HUDEP-2 (cell line): Measurements from ENCODE around the gene FHIT.

Experiments used
- DNase-seq, 76 experiments: peaks; one replicate each; lab custom pipeline; 2025; ENCODE audit not compliant: unreplicated experiment in 76 of 76; lab: John Stamatoyannopoulos, UW

Gene FHIT

DNA sequence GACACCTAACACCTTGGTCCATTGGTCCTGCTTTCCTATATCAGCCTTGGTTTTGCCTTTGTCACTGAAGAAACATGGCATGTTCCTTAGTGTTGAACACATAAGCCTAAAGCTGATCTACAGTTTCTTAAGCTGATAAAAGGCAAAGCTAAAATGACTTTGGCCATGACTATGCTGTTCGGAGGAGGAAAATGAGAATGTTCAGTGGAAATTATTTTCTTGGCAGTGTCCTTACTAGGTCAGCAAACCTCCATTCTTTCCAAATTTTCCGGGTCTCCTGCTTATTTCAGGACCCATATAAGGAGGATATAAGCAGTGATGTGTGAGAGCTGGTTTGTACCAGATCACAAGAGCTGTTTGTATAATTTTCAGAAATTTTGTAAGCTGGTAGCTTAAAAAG lies 1368.5 kb downstream of the FHIT start:
- DNase-seq = no peak

DNA sequence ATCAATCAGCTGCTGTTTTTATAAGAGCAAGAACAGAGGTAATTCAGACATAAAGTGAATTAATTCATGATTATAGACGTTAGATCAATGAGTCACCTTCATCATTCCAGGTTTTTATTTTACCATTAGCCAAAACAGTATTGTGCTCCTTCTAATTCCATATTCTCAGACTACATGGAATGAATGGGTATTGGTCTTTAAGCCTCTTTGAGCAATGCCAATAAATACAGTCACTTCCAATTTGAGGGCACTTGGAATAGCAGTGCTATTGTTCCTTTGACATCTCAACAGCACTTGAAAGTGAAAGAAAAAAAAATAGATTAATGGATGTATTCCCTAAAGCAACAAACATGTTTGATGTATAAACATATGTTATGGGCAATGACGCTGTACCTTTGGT lies 1370.5 kb downstream of the FHIT start:
- DNase-seq = no peak

DNA sequence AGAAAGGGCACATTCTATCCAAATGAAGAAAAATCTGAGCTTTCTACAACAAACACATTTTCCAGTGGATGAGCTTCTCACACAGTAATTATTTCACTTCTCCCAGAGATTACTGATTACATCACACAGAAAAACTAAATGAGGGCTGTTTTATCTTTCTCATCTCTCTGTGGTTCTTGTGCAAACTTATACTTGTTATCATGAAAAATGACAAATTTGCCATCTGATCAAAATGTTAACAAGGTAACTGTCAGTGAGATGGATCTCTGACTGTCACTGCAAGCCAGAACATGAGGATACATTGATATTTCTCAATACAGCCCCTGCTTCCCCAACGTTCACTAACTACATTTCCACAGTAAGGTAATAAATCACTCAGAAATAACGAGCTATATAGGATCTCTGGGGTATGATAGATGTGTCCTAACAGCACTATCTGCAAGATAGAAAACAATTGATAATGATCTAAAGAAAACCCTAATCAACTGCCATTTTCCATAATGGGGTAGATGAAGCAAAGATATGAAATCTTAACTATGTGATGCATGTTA lies 1372.1 kb downstream of the FHIT start:
- DNase-seq = no peak

DNA sequence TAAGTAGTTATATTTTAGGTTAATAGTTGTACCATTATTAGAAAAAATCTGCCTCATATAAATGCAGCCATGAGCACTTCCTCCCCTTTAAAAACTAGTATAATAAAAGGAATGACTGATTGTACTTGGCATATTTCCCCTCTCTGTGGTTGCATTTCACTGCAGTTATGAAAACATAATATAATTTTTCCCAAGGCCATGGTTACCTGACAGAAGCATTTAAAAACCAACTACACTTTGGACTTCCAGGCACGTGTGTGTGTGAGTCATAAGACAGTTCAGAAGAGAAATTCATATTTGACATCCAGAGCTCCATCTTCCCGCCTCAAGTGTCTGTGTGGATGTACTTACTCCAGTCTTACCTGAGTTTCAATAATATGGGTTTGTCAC lies 1373.2 kb downstream of the FHIT start:
- DNase-seq = no peak

DNA sequence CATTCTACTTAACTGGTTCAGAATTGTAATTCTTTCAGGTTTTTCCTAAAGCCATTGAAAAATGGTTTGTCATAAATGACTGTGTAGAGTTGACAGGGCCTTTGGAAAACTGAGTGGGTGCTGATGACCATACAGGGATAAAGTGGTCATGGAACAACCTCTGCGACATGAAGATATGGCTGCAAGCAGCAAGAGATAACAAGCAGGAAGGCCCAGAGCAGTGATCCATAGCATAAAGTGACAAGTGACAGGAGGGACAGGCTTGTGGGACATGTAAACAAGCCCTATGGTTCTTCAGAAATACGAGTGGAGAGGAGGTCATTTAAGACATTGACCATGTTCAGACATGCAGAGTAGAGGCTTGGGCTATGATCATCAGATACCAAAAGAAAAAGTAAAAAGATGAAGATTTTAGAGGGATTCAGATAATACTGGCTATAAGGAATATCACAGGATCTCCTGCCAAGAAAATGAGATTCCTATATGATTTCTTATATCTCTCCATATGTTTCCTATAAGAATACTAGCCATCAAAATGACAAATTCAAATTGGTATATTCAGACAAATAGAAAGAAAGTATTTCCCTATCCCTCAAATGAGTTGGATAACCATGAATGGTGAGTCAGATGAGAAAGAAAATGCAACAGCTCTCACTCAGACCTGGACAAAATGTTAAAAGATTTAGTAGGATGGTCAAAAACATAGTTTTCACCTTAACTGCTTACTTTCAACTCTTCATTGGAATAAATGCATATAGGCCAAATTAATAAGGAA lies 1373.8 kb downstream of the FHIT start:
- DNase-seq = peak in 2 of 76 experiments; percentile 3 to 5

DNA sequence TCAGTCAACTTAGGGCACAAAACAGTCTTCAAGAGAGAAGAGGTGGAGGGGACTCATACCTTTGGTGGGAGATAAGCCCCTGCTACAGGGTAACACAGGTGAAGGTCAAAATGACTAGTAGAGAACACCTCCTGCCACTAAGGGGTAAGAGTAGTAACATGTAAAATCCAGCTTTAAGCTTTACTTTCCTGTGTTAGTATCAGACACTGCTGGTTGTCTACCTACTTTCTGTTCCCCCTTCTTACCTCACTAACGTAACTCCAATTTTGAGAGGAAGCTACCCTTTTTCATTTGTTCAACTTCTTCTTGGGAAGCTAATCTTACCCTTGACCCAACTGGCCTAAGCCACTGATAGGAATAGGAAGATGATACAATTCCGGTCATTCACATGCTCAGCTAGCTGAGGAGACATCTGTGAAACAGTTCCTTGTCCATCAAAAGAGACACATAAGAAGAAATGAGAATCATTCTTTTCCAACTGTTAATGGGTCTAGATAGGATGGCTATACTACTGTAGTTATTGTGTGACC lies 1374.7 kb downstream of the FHIT start:
- no peak for DNase-seq

DNA sequence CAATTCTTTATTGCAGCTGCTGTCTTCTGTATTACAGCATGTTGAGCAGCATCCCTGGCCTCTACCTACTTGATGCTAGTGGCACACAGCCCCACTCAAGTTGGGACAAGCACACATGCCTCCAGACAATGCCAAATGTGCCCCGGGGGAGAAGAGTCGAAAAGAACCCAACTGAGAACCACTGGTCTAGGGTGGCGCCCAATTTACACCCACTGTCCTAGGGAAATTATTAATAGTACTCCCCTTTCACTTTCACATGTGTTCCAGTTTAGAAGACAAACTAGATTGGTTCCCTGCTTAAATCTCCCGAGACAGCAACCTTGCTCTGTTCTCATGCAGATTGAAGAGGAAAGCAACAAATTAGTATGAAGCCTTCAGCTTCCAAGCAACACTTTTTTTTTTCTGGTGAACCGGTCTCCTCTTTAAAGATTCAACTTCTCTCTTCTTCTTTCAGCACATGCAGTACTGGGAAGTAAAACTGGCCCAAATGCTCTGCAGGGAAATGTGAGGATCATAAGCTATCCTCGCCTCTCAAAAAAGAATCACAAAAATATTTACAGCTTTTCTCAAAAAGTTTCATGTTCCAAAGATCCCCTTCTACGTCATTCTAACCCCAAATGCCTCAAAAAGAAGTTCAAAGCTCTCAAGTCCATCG lies 1377.5 kb downstream of the FHIT start:
- no peak for DNase-seq

DNA sequence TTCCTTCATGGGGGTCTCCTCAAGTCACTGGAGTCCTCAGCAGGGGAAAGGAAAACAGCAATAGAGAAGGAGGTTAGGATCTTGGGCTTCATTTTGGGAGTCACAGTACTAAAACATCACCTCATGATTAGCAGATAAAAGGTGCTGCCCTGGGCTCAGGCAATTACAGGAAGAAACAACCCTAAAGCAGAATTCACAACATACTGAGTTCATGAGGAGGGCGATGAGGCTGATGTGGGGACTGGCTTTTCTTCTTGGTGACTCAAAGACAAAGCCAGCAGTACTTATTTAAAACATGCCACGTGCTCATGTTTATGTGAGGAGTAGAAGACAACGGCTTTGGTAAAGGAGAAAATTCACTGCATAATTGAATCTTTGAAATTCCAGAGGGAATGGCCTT lies 1379.1 kb downstream of the FHIT start:
- no peak for DNase-seq

DNA sequence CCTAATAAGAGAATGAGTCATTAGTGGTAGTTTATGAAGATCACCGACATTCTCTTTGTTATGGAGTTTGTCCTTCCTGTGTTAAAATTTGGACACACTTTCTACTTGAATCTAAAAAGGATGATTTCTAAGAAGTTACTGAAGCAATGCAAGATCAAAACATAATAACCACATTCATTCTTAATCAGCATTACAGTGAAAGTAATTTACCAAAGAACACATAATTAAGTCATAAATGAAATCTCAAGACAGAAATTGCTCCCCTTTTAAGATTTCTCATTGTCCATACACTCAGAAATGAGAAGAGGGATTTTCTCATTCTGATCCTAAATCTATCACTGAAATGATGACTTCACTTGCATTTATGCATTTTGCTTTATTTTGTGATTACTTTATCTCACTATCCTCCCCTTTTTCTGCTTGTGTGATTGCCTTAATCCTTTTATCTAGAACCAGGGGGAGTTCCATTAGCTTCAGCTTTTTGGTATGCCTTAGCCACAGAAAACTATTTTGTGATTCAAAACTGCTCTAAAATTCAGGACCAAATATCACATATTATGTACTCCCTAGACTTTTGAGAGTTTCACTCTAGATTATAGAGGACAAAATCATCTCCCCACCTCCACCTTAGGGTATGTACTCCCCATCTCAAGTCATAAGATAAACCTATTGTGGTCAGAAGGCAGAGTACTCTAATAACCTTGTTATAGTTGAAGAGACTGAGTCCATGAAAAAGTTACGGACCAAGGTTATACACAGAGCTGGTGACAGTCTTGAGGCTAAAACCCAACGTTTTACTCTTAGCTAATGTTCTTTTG lies 1383.9 kb downstream of the FHIT start:
- DNase-seq = no peak

DNA sequence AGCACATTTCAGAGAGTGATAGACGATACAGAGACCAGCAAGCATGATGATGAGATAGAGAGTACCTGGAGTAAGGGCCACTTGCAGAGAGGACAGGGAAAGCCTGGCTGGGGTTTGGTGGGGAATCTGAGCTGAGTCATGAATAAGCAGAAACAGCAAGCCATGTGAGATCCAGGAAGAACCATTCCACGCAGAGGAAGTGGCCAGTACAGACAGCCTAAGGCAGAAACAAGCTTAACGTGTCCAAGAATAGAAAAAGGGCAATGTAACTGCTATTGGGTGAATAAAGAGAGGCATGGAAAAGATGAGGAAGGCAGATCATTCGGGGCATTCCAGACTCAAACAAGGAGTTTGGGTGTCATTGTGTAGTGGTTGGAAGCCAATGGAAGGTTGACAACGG lies 1385.2 kb downstream of the FHIT start:
- DNase-seq = no peak

DNA sequence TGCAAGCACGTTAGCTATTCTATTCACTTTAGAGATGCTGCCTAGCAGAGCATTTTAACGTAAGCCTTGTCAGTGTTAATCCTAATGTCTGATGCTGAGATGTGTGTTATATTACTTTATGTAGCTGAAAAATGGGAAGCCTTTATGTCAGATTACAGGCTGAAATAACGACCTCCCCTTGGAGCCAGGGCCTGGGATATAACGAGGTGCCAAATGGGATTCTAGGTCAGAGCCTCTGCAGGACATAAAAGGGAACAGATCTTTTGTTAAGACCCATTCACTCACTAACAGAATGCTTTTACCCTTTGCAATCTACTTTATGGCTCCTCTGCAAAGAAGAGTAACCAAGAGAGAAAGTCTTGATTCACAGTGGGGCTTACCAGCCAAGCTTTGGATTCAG lies 1385.9 kb downstream of the FHIT start:
- no peak for DNase-seq

DNA sequence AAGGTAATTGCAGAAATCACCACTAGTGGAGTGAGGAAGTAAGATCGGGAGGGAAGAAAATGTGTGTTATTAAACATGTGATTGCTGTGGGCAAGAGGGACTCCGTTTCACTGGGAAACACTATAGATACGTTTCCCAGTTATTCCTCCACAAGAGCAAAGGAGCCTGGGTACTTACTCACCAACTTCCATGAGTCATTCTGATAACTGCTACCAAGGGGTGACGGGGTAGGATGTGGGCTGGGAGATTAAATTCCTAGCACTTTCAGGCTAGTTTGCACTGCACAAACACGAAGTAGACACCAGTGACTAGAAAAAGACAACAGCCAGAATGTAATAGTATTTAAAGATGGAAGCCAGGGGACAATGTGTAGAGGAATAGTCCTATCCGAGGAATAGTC lies 1388.6 kb downstream of the FHIT start:
- no peak for DNase-seq

DNA sequence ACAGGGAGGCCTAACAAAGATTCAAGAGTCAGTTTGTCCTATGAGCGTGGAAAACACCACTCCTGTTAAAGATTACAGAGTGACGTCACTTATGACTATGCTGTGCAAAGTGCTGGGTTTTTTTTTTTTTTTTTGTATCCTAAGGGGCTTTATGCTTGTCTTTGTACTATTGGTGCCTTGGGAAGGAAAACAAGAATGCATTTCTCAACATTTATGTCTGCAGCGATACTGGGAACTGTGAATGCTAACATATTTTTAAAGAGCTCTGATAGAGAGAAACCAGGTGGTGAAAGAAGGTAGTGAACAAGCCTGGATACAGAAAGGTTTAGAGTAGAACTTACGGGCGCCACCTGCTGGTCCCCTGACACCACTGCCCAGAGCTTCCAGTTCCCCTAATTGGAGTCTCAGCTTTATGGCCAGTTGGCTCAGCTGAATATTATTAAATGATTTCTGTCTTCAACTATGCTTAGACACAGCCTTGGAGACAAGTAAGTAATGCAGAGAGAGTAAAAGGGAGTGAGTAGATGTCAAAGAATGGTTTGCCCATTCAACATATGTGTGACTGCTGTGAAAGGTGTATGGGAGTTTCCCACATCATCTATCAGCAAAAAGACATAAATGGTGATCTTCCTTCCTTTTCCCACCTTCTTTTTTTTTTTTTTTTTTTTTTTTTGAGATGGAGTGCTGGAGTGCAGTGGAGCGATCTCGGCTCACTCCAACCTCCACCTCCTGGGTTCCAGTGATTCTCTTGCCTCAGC lies 1393.5 kb downstream of the FHIT start:
- peak in 62 of 76 experiments; percentile 1 to 75 (median 32) for DNase-seq

DNA sequence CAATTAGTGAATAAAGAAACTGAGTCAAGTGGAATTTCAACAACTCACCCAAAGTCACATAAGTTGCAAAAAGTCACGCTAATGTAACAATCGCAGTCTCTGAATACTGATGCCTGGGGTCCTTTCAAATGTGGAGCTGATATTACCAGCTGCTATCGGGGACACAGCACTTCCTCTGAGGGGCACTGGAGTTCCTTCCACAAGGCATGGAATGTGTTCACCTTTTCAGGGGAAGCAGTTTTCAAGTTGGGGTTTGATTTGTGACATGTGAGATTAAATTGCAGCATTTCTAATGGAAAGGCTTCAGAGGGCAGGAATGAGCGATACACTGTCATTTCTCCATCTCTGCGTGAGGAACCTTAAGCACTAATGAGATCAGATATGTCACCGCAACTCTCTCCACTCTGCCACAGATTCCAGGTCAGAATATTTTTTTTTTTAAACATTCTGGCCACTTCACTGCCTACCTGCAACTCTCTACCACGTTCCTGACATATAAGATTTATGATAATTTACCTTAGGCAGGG lies 1394.3 kb downstream of the FHIT start:
- no peak for DNase-seq

DNA sequence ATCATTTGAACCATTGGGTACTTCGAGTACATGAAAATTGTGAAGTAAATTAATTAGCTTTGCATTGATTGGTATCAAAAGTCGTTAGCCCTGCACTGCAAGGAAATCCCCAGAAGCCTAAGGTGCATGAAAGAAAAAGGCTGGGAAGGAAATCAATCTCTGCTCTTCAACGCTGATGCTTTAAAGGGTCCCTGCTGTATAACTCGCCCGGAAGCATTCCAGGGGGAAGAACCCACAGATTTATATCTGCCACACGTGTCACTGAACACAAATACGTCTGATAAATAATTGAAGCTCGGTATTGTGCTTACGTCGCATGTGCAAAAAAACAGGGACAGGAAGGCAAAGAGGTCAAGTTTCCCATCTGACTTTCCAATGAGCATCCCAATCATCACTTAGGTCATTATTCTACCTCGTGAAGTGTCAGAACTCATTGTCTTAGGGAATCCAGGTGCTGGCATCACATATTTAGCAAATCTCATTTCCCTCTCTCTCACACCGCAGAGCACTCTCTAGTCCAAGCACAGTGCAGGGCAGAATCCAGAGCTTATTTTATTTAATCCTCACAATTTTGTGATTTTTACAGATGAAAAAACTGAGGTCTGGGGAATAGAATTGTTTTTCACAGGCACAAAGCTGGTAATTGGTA lies 1397.1 kb downstream of the FHIT start:
- no peak for DNase-seq

DNA sequence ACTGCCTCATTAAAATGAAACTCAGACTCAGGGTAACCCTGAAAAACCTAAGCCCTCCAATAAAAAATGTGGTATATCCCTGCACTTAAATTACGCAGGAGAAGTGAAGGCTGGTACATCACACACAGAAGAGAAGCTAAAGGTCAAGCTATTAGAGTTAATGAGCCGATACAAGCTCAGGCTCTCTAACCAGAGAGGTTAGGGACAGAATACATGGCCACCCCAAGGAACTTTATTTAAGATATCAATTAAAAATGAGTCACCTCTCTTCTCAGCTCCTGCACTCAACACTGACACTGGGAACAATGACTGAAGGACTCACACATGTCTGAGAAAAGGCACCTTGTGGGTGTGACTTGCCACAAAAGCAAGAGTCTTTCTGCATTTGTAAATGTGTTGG lies 1400.8 kb downstream of the FHIT start:
- no peak for DNase-seq

DNA sequence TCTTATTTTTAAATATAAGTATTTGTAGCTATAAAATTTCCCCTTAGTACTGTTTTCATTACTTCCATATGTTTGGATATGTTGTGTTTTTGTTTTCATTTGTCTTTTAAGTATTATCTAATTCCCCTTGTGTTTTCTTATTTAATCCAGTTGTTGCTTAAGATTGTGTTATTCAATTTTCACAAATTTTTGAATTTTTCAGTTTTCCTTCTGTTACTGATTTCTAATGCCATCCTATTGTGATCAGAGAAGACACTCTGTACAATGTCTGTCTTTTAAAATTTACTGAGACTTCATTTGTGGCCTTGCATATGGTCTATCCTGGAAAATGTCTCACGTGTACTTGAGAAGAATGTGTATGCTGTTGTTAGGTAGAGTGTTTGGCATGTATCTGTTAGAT lies 1405.9 kb downstream of the FHIT start:
- no peak for DNase-seq

DNA sequence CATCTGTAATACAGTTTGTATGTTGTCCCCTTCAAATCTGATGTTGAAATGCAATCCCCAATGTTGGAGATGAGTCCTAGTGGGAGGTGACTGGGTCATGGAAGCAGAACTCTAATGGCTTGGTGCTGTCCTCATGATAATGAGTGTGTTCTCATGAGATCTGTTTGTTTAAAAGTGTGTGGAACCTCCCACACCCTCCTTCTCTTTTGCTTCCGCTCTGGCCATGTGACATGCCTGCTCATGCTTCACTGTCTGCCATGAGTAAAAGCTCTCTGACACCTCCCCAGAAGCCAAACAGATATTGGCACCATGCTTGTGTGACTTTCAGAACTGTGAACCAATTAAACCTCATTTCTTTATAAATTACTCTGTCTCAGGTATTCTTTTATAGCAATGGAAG lies 1407.4 kb downstream of the FHIT start:
- no peak for DNase-seq

DNA sequence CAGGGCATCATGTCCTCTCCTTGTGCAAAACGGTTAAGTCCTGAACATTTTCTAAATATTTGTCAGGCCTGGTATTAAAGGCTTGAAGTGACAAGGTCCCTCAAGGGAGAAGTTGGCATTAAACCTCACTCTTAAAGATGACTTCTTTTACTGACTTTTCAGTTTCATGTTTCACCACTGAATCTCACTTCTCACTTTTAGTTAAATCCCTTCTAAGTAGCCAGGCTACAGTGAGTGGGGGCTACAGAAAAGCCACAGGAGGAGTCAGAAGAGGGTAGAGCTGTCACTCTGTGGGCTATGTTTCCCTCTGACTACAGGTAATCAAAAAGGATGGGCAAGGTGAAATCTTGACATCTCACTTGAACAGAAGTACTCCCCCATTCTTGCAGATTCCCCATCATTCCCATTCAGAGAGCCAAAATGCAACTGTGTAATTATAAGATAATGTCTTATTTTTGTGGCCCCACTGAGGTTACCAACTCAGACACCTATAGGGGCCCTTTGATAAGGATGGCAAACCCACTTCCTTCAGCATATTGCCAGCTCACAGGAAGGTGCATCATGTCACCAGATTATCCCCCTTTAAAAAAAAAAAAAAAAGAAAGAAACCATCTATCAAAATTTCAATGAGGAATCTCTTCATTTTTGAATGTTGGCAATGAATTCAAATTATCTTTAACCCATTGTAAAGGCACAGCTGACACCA lies 1411.3 kb downstream of the FHIT start:
- DNase-seq = no peak
